NT2/D1 (cell line): Measurements from ENCODE around the gene TUBA1C.

Experiments
- YY1 ChIP-seq: IDR thresholded peaks from 2 replicates; pipeline ENCODE4 v1.6.1; 2011; ENCODE audit not compliant: insufficient read length, insufficient read depth
- ZNF274 ChIP-seq: IDR thresholded peaks from 2 replicates; pipeline ENCODE4 v1.6.1; 2011; ENCODE audit warnings: mild to moderate bottlenecking, low read depth, low read length

GRCh38 chr12:49231878-49232655, 32.8 kb upstream of the TUBA1C start:
- TF ChIP-seq YY1, result no peak
- TF ChIP-seq ZNF274, result no peak
